Ovary (tissue), 3 donors: ENCODE results near the gene FGF8.

ENCODE experiments used
- CTCF ChIP-seq, 3 donors: fragments of 450-650 bp in 2 of 3; fragments of 200-600 bp in 1 of 3; IDR thresholded peaks; one replicate each; pipeline versions ENCODE4 v1.5.1 to v1.8.0; 2016 to 2022; ENCODE audit warnings: antibody characterized with exemption in 3 of 3, mild to moderate bottlenecking in 1 of 3
- EP300 ChIP-seq: sonication (generic); formaldehyde crosslinking; IDR thresholded peaks from one replicate; pipeline ENCODE4 v1.6.1; 2017; ENCODE audit warnings: antibody characterized with exemption
- POLR2A ChIP-seq: fragments of 450-650 bp; IDR thresholded peaks from one replicate; pipeline ENCODE4 v1.6.1; 2017; ENCODE audit warnings: antibody characterized with exemption, mild to moderate bottlenecking, moderate library complexity
- donor health status: DM: no; HTN: no; CAD: no.

- TF ChIP-seq CTCF (IDR thresholded peaks at IDR 0.05) (peak in 1 of 3 donors; percentile 7), EP300 (no peak), POLR2A (no peak)
These were observed 4.4 kb upstream of the FGF8 start for GRCh38 chr10:101780187-101780817.
